Measurements from ENCODE around the gene CENPK.

DNA sequence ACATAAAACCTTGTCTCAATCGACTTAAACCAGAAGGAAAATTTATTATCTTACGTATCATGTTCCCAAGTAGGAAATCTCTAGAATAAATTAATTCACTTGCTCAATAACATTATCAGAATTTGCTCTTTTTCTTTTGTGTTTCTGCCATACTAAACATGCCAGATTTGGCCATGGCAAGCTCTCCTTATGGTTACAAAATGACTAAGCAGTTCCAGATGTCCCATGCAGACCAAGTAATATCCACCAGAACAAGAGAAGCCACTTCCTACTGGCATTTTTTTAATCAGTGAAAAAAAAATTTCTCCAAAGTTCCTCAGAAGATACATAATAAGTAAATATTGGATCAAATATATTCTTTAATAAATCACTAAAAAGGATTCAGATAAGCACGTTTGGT, 56.0 kb downstream of the CENPK start:
- TF ChIP-seq, protein P1, sequence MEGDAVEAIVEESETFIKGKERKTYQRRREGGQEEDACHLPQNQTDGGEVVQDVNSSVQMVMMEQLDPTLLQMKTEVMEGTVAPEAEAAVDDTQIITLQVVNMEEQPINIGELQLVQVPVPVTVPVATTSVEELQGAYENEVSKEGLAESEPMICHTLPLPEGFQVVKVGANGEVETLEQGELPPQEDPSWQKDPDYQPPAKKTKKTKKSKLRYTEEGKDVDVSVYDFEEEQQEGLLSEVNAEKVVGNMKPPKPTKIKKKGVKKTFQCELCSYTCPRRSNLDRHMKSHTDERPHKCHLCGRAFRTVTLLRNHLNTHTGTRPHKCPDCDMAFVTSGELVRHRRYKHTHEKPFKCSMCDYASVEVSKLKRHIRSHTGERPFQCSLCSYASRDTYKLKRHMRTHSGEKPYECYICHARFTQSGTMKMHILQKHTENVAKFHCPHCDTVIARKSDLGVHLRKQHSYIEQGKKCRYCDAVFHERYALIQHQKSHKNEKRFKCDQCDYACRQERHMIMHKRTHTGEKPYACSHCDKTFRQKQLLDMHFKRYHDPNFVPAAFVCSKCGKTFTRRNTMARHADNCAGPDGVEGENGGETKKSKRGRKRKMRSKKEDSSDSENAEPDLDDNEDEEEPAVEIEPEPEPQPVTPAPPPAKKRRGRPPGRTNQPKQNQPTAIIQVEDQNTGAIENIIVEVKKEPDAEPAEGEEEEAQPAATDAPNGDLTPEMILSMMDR (IDR thresholded peaks at IDR 0.05) = no peak
- TF ChIP-seq REST (IDR thresholded peaks at IDR 0.05; ENCODE audit: low read depth, low read length) = no peak
- no peak for TF ChIP-seq SMC3 (IDR thresholded peaks at IDR 0.05; ENCODE audit: low read depth, low read length)
- TF ChIP-seq FOXM1 (IDR thresholded peaks at IDR 0.05; ENCODE audit: low read depth) = no peak
- TF ChIP-seq RCOR1 (IDR thresholded peaks at IDR 0.05; ENCODE audit: low read length) = no peak
- TF ChIP-seq MEF2A (IDR thresholded peaks at IDR 0.05; ENCODE audit: borderline replicate concordance, low read depth) = no peak

Measured in SK-N-SH (cell line).